Neuronal stem cell (in vitro differentiated cells): ENCODE results near the gene STAC3.

Experiments
- DNase-seq: peaks from one replicate; pipeline ENCODE4 v3.0.0-alpha.2; 2013; ENCODE audit warnings: low spot score
- H2AFZ ChIP-seq: one replicate; pipeline ENCODE4 v1.6.1; 2013; ENCODE audit warnings: mild to moderate bottlenecking, low read length, inconsistent platforms
- H2AK5ac ChIP-seq: 2 replicates; pipeline ENCODE4 v1.6.1; 2013; ENCODE audit warnings: low read depth, mild to moderate bottlenecking, inconsistent platforms, low read length, moderate library complexity, mixed read lengths
- H2BK120ac ChIP-seq: 2 replicates; pipeline ENCODE4 v1.6.1; 2013; ENCODE audit warnings: low read depth, mild to moderate bottlenecking, inconsistent platforms, low read length, moderate library complexity, mixed read lengths
- H2BK12ac ChIP-seq: one replicate; pipeline ENCODE4 v1.6.1; 2013; ENCODE audit warnings: low read length, inconsistent platforms
- H2BK15ac ChIP-seq: 2 replicates; pipeline ENCODE4 v1.6.1; 2013; ENCODE audit warnings: mild to moderate bottlenecking, low read length, inconsistent platforms, mixed read lengths
- H2BK5ac ChIP-seq: one replicate; pipeline ENCODE4 v1.6.1; 2013; ENCODE audit warnings: inconsistent platforms, mild to moderate bottlenecking, low read length, moderate library complexity
- H3K14ac ChIP-seq: one replicate; pipeline ENCODE4 v1.6.1; 2013; ENCODE audit warnings: low read length, inconsistent platforms
- H3K18ac ChIP-seq: 2 replicates; pipeline ENCODE4 v1.6.1; 2013; ENCODE audit warnings: low read length, inconsistent platforms
- H3K23ac ChIP-seq: 2 replicates; pipeline ENCODE4 v1.6.1; 2013; ENCODE audit warnings: low read depth, mild to moderate bottlenecking, mixed read lengths, low read length, inconsistent platforms; ENCODE audit not compliant: poor library complexity
- H3K27ac ChIP-seq: replicated peaks from 3 replicates; pipeline ENCODE4 v1.5.1; 2013; ENCODE audit warnings: low read length, inconsistent platforms
- H3K27me3 ChIP-seq, 3 experiments: 2 replicates each; pipeline ENCODE4 v1.6.1; 2013; ENCODE audit warnings: low read length in 3 of 3, mild to moderate bottlenecking in 2 of 3, inconsistent platforms in 1 of 3, low read depth in 1 of 3, mixed read lengths in 1 of 3, moderate library complexity in 1 of 3; ENCODE audit not compliant: control insufficient read depth in 3 of 3, insufficient read depth in 3 of 3
- H3K36me3 ChIP-seq, 2 donors: replicated peaks in 1 of 2; 2 replicates each; pipeline ENCODE4 v1.6.1; 2013; ENCODE audit warnings: low read length in 2 of 2; ENCODE audit not compliant: control insufficient read depth in 2 of 2, insufficient read depth in 2 of 2
- H3K4ac ChIP-seq: 2 replicates; pipeline ENCODE4 v1.6.1; 2013; ENCODE audit warnings: inconsistent platforms, mild to moderate bottlenecking, low read length, moderate library complexity
- H3K4me1 ChIP-seq, 2 donors: 1 replicate in 1 of 2; 2 replicates in 1 of 2; pipeline ENCODE4 v1.6.1; 2013; ENCODE audit warnings: low read length in 2 of 2, low read depth in 1 of 2; ENCODE audit not compliant: control insufficient read depth in 2 of 2, insufficient read depth in 1 of 2
- H3K4me2 ChIP-seq: one replicate; pipeline ENCODE4 v1.6.1; 2013; ENCODE audit warnings: mild to moderate bottlenecking, low read length, inconsistent platforms; ENCODE audit not compliant: insufficient read depth, poor library complexity, severe bottlenecking
- H3K4me3 ChIP-seq, 2 donors: 2 replicates each; pipeline ENCODE4 v1.5.1; 2013; ENCODE audit warnings: low read length in 2 of 2, mild to moderate bottlenecking in 2 of 2, inconsistent platforms in 1 of 2, moderate library complexity in 1 of 2
- H3K79me1 ChIP-seq: one replicate; pipeline ENCODE4 v1.6.1; 2013; ENCODE audit warnings: low read depth, mild to moderate bottlenecking, inconsistent platforms, low read length, moderate library complexity
- H3K9ac ChIP-seq: one replicate; pipeline ENCODE4 v1.6.1; 2013; ENCODE audit warnings: mild to moderate bottlenecking, low read depth, low read length, inconsistent platforms; ENCODE audit not compliant: poor library complexity
- H3K9me3 ChIP-seq, 2 donors: replicated peaks in 1 of 2; 2 replicates each; pipeline versions ENCODE3 to v1.6.1; 2013; ENCODE audit warnings: low read length in 2 of 2, mild to moderate bottlenecking in 2 of 2, inconsistent platforms in 1 of 2, low read depth in 1 of 2, mixed read lengths in 1 of 2, moderate library complexity in 1 of 2; ENCODE audit not compliant: control insufficient read depth in 2 of 2, insufficient read depth in 1 of 2
- H4K8ac ChIP-seq: one replicate; pipeline ENCODE4 v1.6.1; 2013; ENCODE audit warnings: low read depth, mild to moderate bottlenecking, inconsistent platforms, low read length, moderate library complexity
- H4K91ac ChIP-seq: one replicate; pipeline ENCODE4 v1.6.1; 2013; ENCODE audit warnings: low read length, low read depth, mild to moderate bottlenecking, inconsistent platforms; ENCODE audit not compliant: poor library complexity
- WGBS, 2 donors: extraction: QIAGEN DNeasy Blood & Tissue Kit; methylation state at CpG; one replicate each; pipeline ENCODE4 v1.1.7; 2013; ENCODE audit warnings: missing lambda C conversion rate in 2 of 2, mixed read lengths in 1 of 2; ENCODE audit not compliant: insufficient read length in 2 of 2, insufficient replicate concordance in 1 of 2; ENCODE audit errors: extremely low coverage in 2 of 2; 5-methylcytosine and 5-hydroxymethylcytosine counted together

STAC3 gene

GRCh38 chr12:57254506-57255280, 3.7 kb upstream of the STAC3 start:
- no peak overlapping the region for H4K8ac ChIP-seq
- no peak overlapping the region for H3K4me2 ChIP-seq
- no peak overlapping the region for H2AFZ ChIP-seq
- no peak overlapping the region for H4K91ac ChIP-seq
- no peak overlapping the region for H2BK120ac ChIP-seq
- H3K9me3 ChIP-seq, result no peaks in the 10 kb centered on the region
- H3K14ac ChIP-seq, result no peak overlapping the region
- H3K23ac ChIP-seq, result no peak overlapping the region
- H3K79me1 ChIP-seq, result no peaks in the 10 kb centered on the region
- no peak overlapping the region for H2BK15ac ChIP-seq
- no peak overlapping the region for H3K4ac ChIP-seq
- H2AK5ac ChIP-seq, result no peak overlapping the region
- H3K9ac ChIP-seq, result no peak overlapping the region
- DNase-seq, result no peak
- no peak overlapping the region for H3K4me3 ChIP-seq
- H2BK5ac ChIP-seq, result no peak overlapping the region
- peaks cover 16 to 56% of the 10 kb centered on the region in 2 donors for H3K36me3 ChIP-seq
- no peaks in the 10 kb centered on the region for H3K27me3 ChIP-seq
- no CpG with 5 or more reads among the region's 14 CpGs for WGBS, 2 donors
- H3K27ac ChIP-seq, result no peak overlapping the region
- no peak overlapping the region for H2BK12ac ChIP-seq
- peaks cover 0 to 4% of the 10 kb centered on the region in 2 donors for H3K4me1 ChIP-seq
- no peak overlapping the region for H3K18ac ChIP-seq

- Histone ChIP-seq H3K36me3 (peaks cover 4 to 19% of the 10 kb centered on the region in 2 donors), H2BK15ac (no peak overlapping the region), H3K79me1 (no peaks in the 10 kb centered on the region), H3K4ac (no peak overlapping the region), H2AFZ (no peak overlapping the region), H3K4me1 (peaks cover 0 to 4% of the 10 kb centered on the region in 2 donors), H2BK5ac (no peak overlapping the region), H3K18ac (no peak overlapping the region), H3K9me3 (no peaks in the 10 kb centered on the region), H3K23ac (no peak overlapping the region), H4K8ac (no peak overlapping the region), H2BK120ac (no peak overlapping the region), H2BK12ac (no peak overlapping the region), H4K91ac (no peak overlapping the region), H2AK5ac (no peak overlapping the region), H3K27ac (no peak overlapping the region), H3K4me2 (no peak overlapping the region), H3K27me3 (no peaks in the 10 kb centered on the region), H3K14ac (no peak overlapping the region), H3K4me3 (no peak overlapping the region), H3K9ac (no peak overlapping the region)
- 80% methylated on average over 1 of the region's 3 CpGs; no CpG with 5 or more reads in 1 of the 2 donors for WGBS, 2 donors
- no peak for DNase-seq
These were observed 446 bp downstream of the STAC3 start for GRCh38 chr12:57250541-57250940.

GRCh38 chr12:57248934-57249742, 1.8 kb downstream of the STAC3 start:
- no peaks in the 10 kb centered on the region for H3K79me1 ChIP-seq
- no peak overlapping the region for H3K4me3 ChIP-seq
- H4K91ac ChIP-seq, result no peak overlapping the region
- DNase-seq, result no peak
- peaks cover 0 to 3% (median 0%) of the 10 kb centered on the region in 3 experiments for H3K27me3 ChIP-seq
- H3K9me3 ChIP-seq, result no peaks in the 10 kb centered on the region
- no peak overlapping the region for H3K23ac ChIP-seq
- no peak overlapping the region for H3K9ac ChIP-seq
- no peak overlapping the region for H3K18ac ChIP-seq
- no peak overlapping the region for H2BK5ac ChIP-seq
- H4K8ac ChIP-seq, result no peak overlapping the region
- no peak overlapping the region for H2BK120ac ChIP-seq
- H2AFZ ChIP-seq, result no peak overlapping the region
- H2AK5ac ChIP-seq, result no peak overlapping the region
- peaks cover 0 to 7% of the 10 kb centered on the region in 2 donors for H3K36me3 ChIP-seq
- H2BK12ac ChIP-seq, result no peak overlapping the region
- no CpG with 5 or more reads among the region's 7 CpGs for WGBS, 2 donors
- H3K14ac ChIP-seq, result no peak overlapping the region
- H3K27ac ChIP-seq, result no peak overlapping the region
- H3K4me1 ChIP-seq, result peaks cover 0 to 4% of the 10 kb centered on the region in 2 donors
- H3K4ac ChIP-seq, result no peak overlapping the region
- H3K4me2 ChIP-seq, result no peak overlapping the region
- no peak overlapping the region for H2BK15ac ChIP-seq

GRCh38 chr12:57247041-57247440, 3.9 kb downstream of the STAC3 start:
- peaks cover 7 to 17% (median 8%) of the 10 kb centered on the region in 3 experiments for H3K27me3 ChIP-seq
- H3K4me2 ChIP-seq, result no peak overlapping the region
- no peak for DNase-seq
- H2BK12ac ChIP-seq, result no peak overlapping the region
- H3K27ac ChIP-seq, result no peak overlapping the region
- H3K36me3 ChIP-seq, result peaks cover 0 to 4% of the 10 kb centered on the region in 2 donors
- peaks cover 2% of the 10 kb centered on the region for H3K79me1 ChIP-seq
- no peak overlapping the region for H4K91ac ChIP-seq
- no peak overlapping the region for H3K4me3 ChIP-seq
- H2AK5ac ChIP-seq, result no peak overlapping the region
- no peak overlapping the region for H2BK15ac ChIP-seq
- no peak overlapping the region for H2AFZ ChIP-seq
- no peak overlapping the region for H3K4ac ChIP-seq
- no peak overlapping the region for H3K18ac ChIP-seq
- H3K14ac ChIP-seq, result no peak overlapping the region
- no peak overlapping the region for H4K8ac ChIP-seq
- no peak overlapping the region for H3K23ac ChIP-seq
- H2BK120ac ChIP-seq, result no peak overlapping the region
- H3K9me3 ChIP-seq, result no peaks in the 10 kb centered on the region
- peaks cover 9 to 14% of the 10 kb centered on the region in 2 donors for H3K4me1 ChIP-seq
- WGBS, 2 donors, result no CpG with 5 or more reads among the region's 1 CpG
- H3K9ac ChIP-seq, result no peak overlapping the region
- no peak overlapping the region for H2BK5ac ChIP-seq
